Right lobe of liver (tissue), 4 donors: Measurements from ENCODE around the gene NADSYN1.

ENCODE experiments used
- CTCF ChIP-seq, 4 donors: fragments of 200-600 bp in 3 of 4; fragments of 450-650 bp in 1 of 4; IDR thresholded peaks; one replicate each; pipeline versions ENCODE4 v1.5.1 to v1.8.0; 2016 to 2022; ENCODE audit warnings: antibody characterized with exemption in 4 of 4, mild to moderate bottlenecking in 2 of 4
- POLR2A ChIP-seq: fragments of 450-650 bp; IDR thresholded peaks from one replicate; pipeline ENCODE4 v1.6.1; 2017; ENCODE audit warnings: antibody characterized with exemption, mild to moderate bottlenecking
- donor health status: DM: no; HTN: no; CAD: no.
- donor health status: DM: no; HTN: no; CAD: no.
- donor health status: DM: no; HTN: yes; CAD: no.

DNA sequence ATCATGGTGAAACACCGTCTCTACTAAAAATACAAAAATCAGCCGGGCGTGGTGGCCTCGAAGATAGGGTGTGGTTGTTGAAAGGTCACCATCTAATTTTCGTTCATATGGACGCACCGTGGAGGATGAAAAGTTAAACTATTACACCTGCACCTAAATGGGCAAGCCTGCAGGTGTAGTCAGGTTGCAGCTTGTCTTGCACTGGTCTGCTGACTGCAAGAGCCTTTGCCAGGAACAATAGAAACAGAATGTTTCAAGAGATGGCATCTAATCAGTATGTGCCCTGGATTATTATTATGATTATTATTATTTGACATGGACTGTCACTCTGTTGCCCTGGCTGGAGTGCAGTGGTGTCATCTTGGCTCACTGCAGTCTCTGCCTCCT lies 908 bp downstream of the NADSYN1 start:
- TF ChIP-seq POLR2A, result no peak
- TF ChIP-seq CTCF (IDR thresholded peaks at IDR 0.05), result no peak
